Putamen (tissue), 1 donor: Measurements from ENCODE around the gene ADAMTS17.
A peak's percentile ranks its signal among the peaks of the same experiment; 100 is the strongest.
"Not testable (repeated sequence)": the region's sequence is repeated elsewhere in the genome, so short reads cannot be mapped to it uniquely, and the experiment has no call there.

Experiments used
- DNase-seq: peaks from one replicate; pipeline ENCODE4 v3.0.0-alpha.2; 2016; ENCODE audit warnings: low spot score

Gene ADAMTS17

DNA sequence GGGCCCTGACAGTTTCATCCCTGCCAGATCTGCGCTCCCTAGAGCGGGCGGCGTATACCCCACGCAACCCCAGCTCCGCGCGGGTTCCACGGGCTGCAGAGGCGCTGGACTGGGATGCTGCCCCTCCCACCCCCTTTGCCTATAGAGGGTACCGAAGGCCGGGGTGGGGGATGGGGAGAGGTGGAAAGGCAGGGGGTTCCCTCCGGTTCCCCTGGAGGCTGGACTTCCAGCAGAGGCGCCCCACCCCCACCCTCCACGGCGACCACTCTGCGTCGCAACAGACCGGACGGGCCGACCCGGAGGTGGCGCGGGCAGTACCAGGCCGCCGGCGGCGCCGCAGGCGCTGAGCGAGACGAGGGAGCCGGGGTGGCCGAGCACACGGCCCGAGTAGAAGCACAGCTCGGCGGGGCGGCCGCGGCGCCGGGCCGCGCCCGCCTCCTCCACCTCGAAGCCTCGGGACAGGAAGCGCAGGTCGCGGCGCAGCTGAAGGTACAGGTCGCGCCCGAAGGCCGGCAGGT lies 995 bp downstream of the ADAMTS17 start:
- DNase-seq = no peak

DNA sequence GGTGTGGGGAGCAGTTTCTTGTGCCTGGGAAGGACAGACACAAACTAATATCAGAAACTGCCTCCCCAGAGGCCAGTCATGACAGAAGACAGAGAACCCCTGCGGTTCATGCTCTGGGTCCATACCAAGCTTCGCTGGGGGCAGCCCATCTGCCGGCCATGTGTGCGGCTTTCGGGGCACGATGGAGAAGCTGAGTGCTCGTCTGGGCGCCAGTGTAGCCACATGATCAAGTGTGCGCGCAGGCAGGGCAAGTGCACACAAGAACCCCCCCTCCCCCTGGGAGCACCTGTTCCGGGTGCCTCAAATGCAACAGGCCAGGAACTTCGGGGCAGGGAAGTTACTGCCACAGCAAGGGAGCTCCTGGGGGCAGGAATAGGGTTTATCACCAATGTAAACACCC lies 1.8 kb downstream of the ADAMTS17 start:
- no peak for DNase-seq

- not testable (repeated sequence) for DNase-seq
Observed at GRCh38 chr15:100339451-100339850, 2.3 kb downstream of the ADAMTS17 start.

DNA sequence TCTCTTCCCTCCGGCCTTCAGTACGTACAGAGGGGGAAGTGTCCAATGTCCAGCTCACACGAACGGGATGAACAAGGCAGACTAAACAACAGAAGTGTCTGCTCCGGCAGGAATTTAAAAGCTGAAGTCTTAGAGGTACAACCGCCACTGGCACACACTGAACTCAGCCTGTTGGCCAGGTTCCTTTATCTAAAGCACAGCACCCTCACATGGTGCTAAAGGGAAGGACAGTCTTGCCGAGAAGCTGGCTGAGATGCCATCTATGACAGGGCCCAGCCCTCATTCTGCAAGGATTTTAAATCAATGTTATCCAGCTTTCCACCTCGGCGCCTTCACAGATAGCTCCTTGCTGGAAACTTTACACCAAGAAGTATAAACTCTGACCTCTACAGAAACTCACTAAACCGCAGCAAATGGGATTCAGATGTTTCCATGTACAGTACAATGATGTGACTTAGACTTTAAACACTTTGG lies 2.8 kb downstream of the ADAMTS17 start:
- DNase-seq = peak; percentile 45

DNA sequence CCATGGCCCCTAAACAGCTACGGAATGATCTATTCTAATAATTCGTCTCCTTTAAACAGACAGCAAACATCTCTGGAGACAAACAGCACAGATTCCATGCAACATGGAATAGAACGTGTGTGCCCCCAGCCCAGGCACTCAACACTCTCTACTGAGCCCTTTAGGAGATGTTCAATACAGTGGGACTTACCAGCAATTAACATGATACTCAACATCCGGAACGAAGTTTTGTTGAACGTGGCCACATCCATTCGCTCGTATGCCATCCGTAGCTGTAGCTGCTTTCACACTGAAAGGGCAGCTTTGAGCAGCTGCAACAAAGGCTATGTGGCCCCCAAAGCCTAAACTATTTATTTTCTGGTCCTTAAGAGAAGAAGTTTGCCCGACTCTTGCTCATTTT lies 3.5 kb downstream of the ADAMTS17 start:
- no peak for DNase-seq

GRCh38 chr15:100337096-100338044 lies 4.4 kb downstream of the ADAMTS17 start:
- DNase-seq = no peak

- no peak for DNase-seq
Observed at GRCh38 chr15:100336061-100336460, 5.7 kb downstream of the ADAMTS17 start.

DNA sequence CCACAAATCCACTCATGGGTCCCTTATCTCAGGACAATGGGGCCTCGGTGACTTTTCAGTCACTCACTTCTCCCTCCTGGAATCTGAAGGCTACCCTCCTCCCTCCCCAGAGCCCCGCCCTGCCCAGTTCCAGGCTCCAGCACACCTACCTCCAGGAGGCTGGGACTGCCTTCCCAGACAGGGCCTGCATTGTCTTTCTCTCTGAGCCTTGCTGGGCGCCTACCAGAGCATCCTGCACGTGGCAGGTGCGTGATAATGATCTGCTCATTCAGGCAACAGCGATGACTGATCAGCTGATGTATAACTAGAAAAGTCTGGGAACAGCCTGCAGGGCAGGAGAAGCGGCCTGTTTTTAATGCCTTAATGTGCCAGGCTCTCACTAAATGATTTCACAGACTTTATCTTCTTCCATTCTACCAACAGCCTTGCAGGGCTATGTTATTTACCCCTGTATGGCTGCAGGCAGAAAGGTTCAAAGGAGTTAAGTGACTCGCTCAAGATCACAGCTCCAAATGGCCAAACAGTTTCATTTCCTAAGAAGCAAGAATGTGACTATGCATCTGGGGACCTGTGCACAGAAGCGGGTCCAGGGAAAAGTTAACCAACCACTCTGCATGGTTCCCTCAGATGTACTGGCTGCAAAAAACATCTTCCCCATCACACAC lies 6.3 kb downstream of the ADAMTS17 start:
- no peak for DNase-seq

DNA sequence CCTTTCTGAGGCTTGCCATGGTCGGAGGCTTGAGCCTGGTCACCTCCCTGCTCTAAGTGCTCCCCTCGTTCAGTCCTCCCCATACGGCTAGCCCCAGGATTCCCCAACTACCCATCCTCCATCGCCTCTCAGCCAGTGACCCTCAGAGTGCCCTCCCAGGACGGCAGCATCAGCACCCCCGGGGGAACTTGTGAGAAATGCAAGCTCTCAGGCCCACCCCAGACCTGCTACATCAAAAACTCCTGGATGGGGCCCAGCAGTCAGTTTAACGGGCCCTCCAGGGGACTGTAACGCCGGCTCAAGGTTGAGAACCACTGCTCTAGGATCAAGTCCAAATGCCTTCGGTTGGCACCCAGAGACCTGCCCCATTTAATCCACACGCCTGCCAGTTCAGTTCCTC lies 6.9 kb downstream of the ADAMTS17 start:
- no peak for DNase-seq

DNA sequence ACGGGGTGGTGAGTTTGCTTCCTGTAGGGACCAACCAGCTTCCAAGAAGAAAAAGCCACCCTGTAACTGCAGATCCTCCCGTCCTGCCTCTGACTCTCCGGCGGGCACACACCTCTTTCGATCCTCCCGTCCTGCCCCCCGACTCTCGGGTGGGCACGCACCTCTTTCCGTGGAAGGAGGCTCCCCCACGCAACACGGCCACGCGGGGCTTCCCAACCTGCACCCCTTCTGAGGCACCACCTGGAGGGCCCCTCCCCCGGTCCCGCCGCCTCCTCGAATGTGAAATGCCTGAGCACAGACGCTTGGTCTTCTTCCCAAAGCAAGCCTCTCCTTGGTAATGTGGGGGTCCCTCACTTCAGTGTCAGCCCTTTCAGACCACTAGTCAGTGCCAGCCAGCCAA lies 7.3 kb downstream of the ADAMTS17 start:
- DNase-seq = no peak

DNA sequence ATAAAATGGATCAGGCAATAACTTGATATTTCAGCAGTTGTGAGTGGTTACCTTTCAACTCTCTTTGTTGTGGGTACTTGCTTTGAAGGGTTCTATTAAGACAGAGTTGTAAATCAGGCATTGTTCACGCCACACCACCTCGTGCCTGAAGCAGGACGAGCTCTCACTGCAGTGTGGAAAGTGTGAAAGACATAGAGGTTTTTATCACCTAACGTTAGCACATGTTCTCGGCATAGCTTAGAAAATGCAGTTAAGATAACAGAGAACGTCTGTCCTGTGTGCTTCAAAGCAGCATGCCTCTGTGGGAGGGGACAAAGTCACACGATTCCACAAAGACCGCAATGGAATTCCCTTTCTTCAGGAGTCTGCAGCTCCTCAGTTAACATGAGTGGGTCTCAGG lies 7.8 kb downstream of the ADAMTS17 start:
- DNase-seq = no peak

- no peak for DNase-seq
Observed at GRCh38 chr15:100333236-100333635, 8.5 kb downstream of the ADAMTS17 start.

DNA sequence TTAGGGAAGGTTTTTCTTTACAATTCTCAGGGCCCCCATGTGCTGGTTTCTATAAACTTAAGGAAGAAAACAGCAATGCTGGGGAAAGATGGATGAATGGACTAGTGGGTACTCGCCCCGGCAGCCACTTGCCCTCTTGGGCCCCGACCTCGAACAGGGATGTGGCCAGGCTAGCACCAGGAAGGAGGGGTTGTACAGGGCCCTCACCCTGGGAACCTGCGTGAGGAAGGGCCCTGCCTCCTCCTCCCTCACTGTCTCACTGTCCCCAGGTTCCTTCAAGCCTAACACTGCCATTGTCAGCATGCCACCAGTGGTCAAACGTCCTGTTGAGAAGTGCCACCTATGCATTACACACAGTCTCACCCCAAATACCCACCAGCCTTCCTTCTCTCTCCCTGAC lies 9.1 kb downstream of the ADAMTS17 start:
- DNase-seq = no peak

- DNase-seq = no peak
Observed at GRCh38 chr15:100332231-100332630, 9.5 kb downstream of the ADAMTS17 start.

GRCh38 chr15:100330629-100331215 lies 11.1 kb downstream of the ADAMTS17 start:
- DNase-seq = no peak

DNA sequence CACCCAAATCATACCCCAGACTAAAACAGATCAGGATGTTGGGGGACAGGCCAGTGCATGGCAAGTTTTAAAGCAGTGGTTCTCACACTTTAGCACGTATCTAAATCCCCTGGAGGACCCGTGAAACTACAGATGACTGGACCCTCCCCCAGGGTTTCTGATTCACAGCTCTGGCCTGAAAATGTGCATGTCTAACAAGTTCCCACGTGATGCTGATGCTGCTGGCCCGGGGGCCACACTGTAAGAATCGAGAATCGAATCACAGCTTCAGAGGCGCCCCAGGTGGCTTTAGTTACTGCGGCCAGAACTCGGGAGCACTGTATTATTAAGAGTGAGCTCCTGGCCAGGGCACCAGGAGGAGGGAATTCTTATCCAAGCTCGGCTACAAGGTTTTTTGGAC lies 11.6 kb downstream of the ADAMTS17 start:
- no peak for DNase-seq

GRCh38 chr15:100328796-100329195 lies 13.0 kb downstream of the ADAMTS17 start:
- DNase-seq = no peak

- DNase-seq = no peak
Observed at GRCh38 chr15:100318880-100319279, 22.9 kb downstream of the ADAMTS17 start.

DNA sequence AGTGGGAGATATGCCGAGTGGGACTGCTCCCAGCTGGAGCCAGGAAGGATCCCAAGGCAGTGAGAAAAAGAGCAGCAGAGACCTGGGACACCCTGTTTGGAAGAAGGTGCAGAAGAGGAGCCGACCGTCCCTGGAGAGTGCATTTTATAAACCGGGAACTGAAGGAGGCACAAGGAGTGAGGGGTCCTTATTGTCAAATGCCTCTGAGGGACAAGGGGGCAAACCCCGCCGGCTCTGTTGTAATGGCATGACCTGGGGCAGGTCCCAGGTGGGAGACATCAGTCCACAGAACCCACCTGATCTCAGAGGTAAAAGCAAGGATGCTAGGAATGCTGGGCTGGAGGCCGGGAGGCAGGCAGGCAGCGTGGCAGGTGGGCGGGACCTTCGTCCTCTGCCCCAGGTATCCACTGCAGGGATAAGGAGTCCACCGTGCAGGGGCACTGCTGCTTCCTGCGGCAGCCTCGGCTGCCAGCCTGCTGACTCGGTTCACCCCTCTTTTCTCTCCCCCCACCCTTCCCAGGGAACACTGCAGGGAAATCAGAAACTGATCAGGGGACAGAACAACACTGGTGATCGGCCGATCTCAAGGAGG lies 26.9 kb downstream of the ADAMTS17 start:
- DNase-seq = no peak

GRCh38 chr15:100311833-100312476 lies 29.8 kb downstream of the ADAMTS17 start:
- DNase-seq = no peak

DNA sequence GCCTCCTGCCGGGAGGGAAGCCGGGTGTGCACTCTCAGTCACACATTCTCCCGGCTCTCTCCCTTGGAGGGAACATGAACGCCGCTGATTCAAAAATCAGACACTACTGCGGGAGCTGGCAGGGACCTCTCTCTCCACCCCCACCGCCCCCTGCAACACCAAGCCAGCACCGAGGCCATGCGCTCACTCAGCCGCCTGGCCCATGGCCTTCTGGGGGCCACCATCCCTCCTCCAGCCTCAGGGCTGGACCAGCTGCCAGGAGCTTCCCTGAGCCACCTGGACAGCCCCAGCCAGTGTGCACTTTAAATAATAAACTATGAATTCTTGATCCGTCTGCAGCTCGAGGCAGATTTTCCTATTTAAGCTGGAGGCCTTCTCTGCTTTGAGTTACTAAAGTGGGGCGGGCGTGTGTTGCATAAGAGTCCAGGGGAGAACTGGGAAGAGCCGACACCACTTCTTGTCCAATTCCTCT lies 30.6 kb downstream of the ADAMTS17 start:
- DNase-seq = peak; percentile 14
